Heart left ventricle (tissue), 13 donors: ENCODE measurements around the gene LRP1.

Experiments used
- CTCF ChIP-seq, 12 donors: fragments of 200-600 bp; sonication (generic) in 4 of 12; IDR thresholded peaks; one replicate each; pipeline versions ENCODE4 v1.5.0 to v1.8.0; 2018 to 2022; ENCODE audit warnings: antibody characterized with exemption in 12 of 12, mild to moderate bottlenecking in 5 of 12
- POLR2A ChIP-seq, 2 donors: fragments of 450-650 bp; IDR thresholded peaks; one replicate each; pipeline ENCODE4 v1.6.1; 2017; ENCODE audit warnings: antibody characterized with exemption in 2 of 2, mild to moderate bottlenecking in 2 of 2, moderate library complexity in 2 of 2
- donor health status: ischemic (EF 13 %, LVEDD 7.1; RV severe dilation, severe dysfunction).
- donor health status: DM: no; HTN: yes; CAD: no.
- donor health status: DM: no; HTN: no; CAD: no.
- donor health status: ischemic (EF 25% LVEDD 6.9; RV normal size, moderate dysfunction).
- donor health status: ischemic (EF 25% LVEDD 5.7; RV mildly dilated, moderate dysfunction).
- donor health status: ischemic (EF 35%, LVEDD 5.7; RV mildly dilated, moderate dysfunction).
- donor health status: nonischemic (EF 11% LVEDD 7.7; RV severe dilation, severe dysfunction).
- donor health status: DM: yes; HTN: yes; CAD: no.
- donor health status: PGD.
- donor health status: ischemic (EF 29% LVEDD 5.4; RV normal size, mild dysfunction).
- donor health status: nonischemic (EF 23%, LVEDD 6.1; RV moderate dilation, normal function).

- no peak for TF ChIP-seq POLR2A (IDR thresholded peaks at IDR 0.05)
- TF ChIP-seq CTCF (IDR thresholded peaks at IDR 0.05), result no peak
These were observed 33.8 kb upstream of the LRP1 start for GRCh38 chr12:57094208-57095160.
